ENCODE measurements around the gene CTRL.
"Not testable (repeated sequence)": the region's sequence is repeated elsewhere in the genome, so short reads cannot be mapped to it uniquely, and the experiment has no call there.

The CTRL gene

DNA sequence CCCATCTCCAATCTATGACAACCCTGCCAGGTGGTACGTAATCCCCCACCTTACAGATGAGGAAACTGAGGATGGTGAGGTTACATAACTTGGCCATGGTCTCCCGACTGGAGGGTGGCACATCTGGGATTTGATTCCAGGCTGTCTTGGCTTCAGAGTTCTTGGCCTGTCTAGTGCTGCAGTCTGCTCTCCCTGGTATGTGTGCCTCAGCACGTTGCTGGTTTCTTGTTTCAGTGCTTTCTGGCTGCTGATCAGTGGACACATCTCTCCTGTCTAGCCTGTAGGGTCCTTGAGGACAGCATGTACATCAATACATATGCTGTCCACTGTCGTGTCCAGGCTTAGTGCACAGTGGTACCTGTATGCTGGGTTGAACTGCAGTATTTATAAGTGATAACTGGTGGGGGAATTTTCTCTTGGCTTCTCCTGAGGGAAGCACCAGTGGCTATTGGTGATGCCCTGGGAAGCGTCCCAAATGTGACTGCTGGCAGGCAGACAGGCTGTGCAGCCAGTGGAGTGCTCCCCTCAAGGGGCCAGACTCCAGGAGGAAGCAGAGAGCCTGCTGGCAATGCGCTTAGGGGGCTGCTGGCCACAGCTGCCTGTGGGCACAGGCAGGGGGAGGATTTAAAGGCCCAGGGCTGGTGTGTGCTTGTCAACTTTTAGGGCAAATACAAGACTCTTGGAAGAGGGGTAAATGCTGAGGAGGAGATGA lies 14.4 kb downstream of the CTRL start:
- WGBS (ENCODE audit: extremely low coverage, insufficient coverage, insufficient read length) = no CpG with 5 or more reads among the region's 6 CpGs
- no peak overlapping the region for H3K14ac ChIP-seq (ENCODE audit: low read length)
- H3K36me3 ChIP-seq (ENCODE audit: control insufficient read depth in 1 of 2, insufficient read depth in 2 of 2, low read length in 2 of 2) = peaks cover 4 to 13% of the 10 kb centered on the region in 2 experiments
- peaks cover 2% of the 10 kb centered on the region for H3K9me3 ChIP-seq (ENCODE audit: insufficient read depth, low read depth, low read length)
- no peak overlapping the region for H4K12ac ChIP-seq (ENCODE audit: low read depth, low read length)
- no peaks in the 10 kb centered on the region for H3K27me3 ChIP-seq (ENCODE audit: insufficient read depth, low read length)
- no peak overlapping the region for H4K8ac ChIP-seq (ENCODE audit: low read depth, low read length)
- H3K18ac ChIP-seq (ENCODE audit: low read length) = no peak overlapping the region
- H3K4me1 ChIP-seq (ENCODE audit: control insufficient read depth in 1 of 2, insufficient read depth in 2 of 2, low read length in 2 of 2) = peaks cover 9 to 23% of the 10 kb centered on the region in 2 experiments
- H4K91ac ChIP-seq (ENCODE audit: low read depth, low read length) = no peak overlapping the region
- H3K23ac ChIP-seq (ENCODE audit: low read length) = no peak overlapping the region
- no peak overlapping the region for H3K4me3 ChIP-seq (ENCODE audit: low read depth, low read length)
- no peak overlapping the region for H2BK12ac ChIP-seq (ENCODE audit: low read length)
- no peak for DNase-seq
- peak overlapping the region; percentile 15 for H3K27ac ChIP-seq (ENCODE audit: low read depth, low read length)
- no peaks in the 10 kb centered on the region for H3K79me1 ChIP-seq (ENCODE audit: low read length)
- H2BK5ac ChIP-seq (ENCODE audit: low read depth, low read length, poor library complexity) = no peak overlapping the region
- H3K79me2 ChIP-seq (ENCODE audit: control insufficient read depth, insufficient read depth, low read length, poor library complexity) = no peaks in the 10 kb centered on the region
- no peak overlapping the region for H2BK120ac ChIP-seq (ENCODE audit: insufficient read depth, low read length, poor library complexity)
- H2AFZ ChIP-seq (ENCODE audit: insufficient read depth, low read length, poor library complexity) = no peak overlapping the region
- no peak overlapping the region for H3K9ac ChIP-seq (ENCODE audit: low read length)
- no peak overlapping the region for H3K4me2 ChIP-seq (ENCODE audit: low read length)
- no peak overlapping the region for H3K4ac ChIP-seq (ENCODE audit: low read depth, low read length)
- no peak overlapping the region for H2AK5ac ChIP-seq (ENCODE audit: low read length)

DNA sequence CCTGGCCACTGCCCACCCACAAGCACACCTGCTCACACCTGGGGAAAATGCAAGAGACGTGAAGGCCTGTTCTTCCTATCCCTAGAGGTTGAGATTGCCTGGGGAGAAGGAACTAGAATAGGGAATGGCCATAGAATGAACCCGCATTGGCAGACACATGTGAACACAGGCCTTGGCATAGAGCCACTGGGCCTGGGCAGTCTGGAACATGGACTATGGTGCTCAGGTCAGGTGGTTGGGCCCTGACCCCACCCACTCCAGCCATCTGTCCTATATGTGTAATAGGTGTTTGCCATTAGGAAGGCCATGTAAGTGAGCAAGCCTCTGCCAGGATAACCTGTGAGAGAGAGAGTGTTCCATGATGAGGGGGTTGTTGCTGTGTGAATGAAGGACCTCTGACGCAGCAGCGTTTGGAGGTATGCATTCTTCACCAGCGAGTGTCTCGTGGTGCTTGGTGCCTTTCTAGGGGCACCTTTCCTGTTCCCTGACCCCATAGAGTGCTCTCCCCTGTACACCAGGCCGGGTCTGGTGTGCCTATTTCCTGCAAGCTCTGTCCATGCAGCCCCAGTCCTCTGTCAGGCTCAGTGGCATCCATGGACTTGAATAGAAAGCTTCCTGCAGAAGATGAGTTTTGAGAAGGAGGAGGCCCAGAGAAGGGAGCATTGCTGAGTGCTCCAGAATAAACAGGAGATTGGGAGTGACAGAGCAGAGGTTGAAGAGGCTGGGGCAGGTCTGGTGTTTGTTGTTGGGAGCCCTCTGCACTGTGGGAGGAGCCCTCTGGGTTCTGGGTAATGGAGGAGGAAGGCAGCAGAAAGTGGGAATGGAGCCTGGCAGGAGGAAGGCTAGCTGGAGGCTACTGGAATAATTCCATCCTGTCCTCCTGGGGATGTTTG lies 15.6 kb downstream of the CTRL start:
- Histone ChIP-seq H3K36me3 (ENCODE audit: control insufficient read depth in 1 of 2, insufficient read depth in 2 of 2, low read length in 2 of 2) (peaks cover 8 to 18% of the 10 kb centered on the region in 2 experiments), H3K4me2 (ENCODE audit: low read length) (no peak overlapping the region), H4K8ac (ENCODE audit: low read depth, low read length) (no peak overlapping the region), H3K27me3 (ENCODE audit: insufficient read depth, low read length) (no peaks in the 10 kb centered on the region), H2AK5ac (ENCODE audit: low read length) (no peak overlapping the region), H2BK120ac (ENCODE audit: insufficient read depth, low read length, poor library complexity) (no peak overlapping the region), H3K4ac (ENCODE audit: low read depth, low read length) (no peak overlapping the region), H3K18ac (ENCODE audit: low read length) (no peak overlapping the region), H4K91ac (ENCODE audit: low read depth, low read length) (no peak overlapping the region), H3K9me3 (ENCODE audit: insufficient read depth, low read depth, low read length) (peaks cover 2% of the 10 kb centered on the region), H3K4me3 (ENCODE audit: low read depth, low read length) (no peak overlapping the region), H3K4me1 (ENCODE audit: control insufficient read depth in 1 of 2, insufficient read depth in 2 of 2, low read length in 2 of 2) (peaks cover 9 to 23% of the 10 kb centered on the region in 2 experiments), H3K79me2 (ENCODE audit: control insufficient read depth, insufficient read depth, low read length, poor library complexity) (no peaks in the 10 kb centered on the region), H3K27ac (ENCODE audit: low read depth, low read length) (no peak overlapping the region), H3K23ac (ENCODE audit: low read length) (no peak overlapping the region), H2AFZ (ENCODE audit: insufficient read depth, low read length, poor library complexity) (no peak overlapping the region), H3K9ac (ENCODE audit: low read length) (peak overlapping the region; percentile 4), H2BK5ac (ENCODE audit: low read depth, low read length, poor library complexity) (no peak overlapping the region), H3K79me1 (ENCODE audit: low read length) (no peaks in the 10 kb centered on the region), H3K14ac (ENCODE audit: low read length) (no peak overlapping the region), H2BK12ac (ENCODE audit: low read length) (no peak overlapping the region), H4K12ac (ENCODE audit: low read depth, low read length) (no peak overlapping the region)
- WGBS (ENCODE audit: extremely low coverage, insufficient coverage, insufficient read length) = no CpG with 5 or more reads among the region's 7 CpGs
- DNase-seq = no peak

DNA sequence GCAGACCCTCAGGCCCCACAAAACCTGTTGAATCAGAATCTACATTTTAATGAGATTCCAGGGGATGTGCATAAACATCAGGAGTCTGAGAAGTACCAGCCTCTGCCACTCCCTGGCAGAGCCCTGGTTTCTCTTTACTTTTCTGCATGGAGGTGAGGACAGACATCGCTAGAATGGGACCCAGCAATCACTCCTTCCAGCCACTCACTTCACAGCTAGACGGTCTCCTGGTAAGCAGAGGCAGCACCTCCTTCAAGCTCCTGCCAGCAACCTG lies 16.2 kb downstream of the CTRL start:
- H2BK5ac ChIP-seq (ENCODE audit: low read depth, low read length, poor library complexity); H3K14ac ChIP-seq (ENCODE audit: low read length); H2BK12ac ChIP-seq (ENCODE audit: low read length); H3K79me2 ChIP-seq (ENCODE audit: control insufficient read depth, insufficient read depth, low read length, poor library complexity); H2BK120ac ChIP-seq (ENCODE audit: insufficient read depth, low read length, poor library complexity); H3K9ac ChIP-seq (ENCODE audit: low read length); H2AK5ac ChIP-seq (ENCODE audit: low read length); DNase-seq; H2AFZ ChIP-seq (ENCODE audit: insufficient read depth, low read length, poor library complexity); H4K91ac ChIP-seq (ENCODE audit: low read depth, low read length); H3K79me1 ChIP-seq (ENCODE audit: low read length); H4K8ac ChIP-seq (ENCODE audit: low read depth, low read length); H3K9me3 ChIP-seq (ENCODE audit: insufficient read depth, low read depth, low read length); H3K27ac ChIP-seq (ENCODE audit: low read depth, low read length); H3K4me2 ChIP-seq (ENCODE audit: low read length); H3K18ac ChIP-seq (ENCODE audit: low read length); H4K12ac ChIP-seq (ENCODE audit: low read depth, low read length); H3K4ac ChIP-seq (ENCODE audit: low read depth, low read length); H3K4me3 ChIP-seq (ENCODE audit: low read depth, low read length); H3K27me3 ChIP-seq (ENCODE audit: insufficient read depth, low read length); H3K23ac ChIP-seq (ENCODE audit: low read length): not testable (repeated sequence)
- Histone ChIP-seq H3K36me3 (ENCODE audit: control insufficient read depth in 1 of 2, insufficient read depth in 2 of 2, low read length in 2 of 2) (peaks cover 8 to 15% of the 10 kb centered on the region in 2 experiments), H3K4me1 (ENCODE audit: control insufficient read depth in 1 of 2, insufficient read depth in 2 of 2, low read length in 2 of 2) (peaks cover 9 to 23% of the 10 kb centered on the region in 2 experiments)
- no CpG with 5 or more reads among the region's 2 CpGs for WGBS (ENCODE audit: extremely low coverage, insufficient coverage, insufficient read length)

DNA sequence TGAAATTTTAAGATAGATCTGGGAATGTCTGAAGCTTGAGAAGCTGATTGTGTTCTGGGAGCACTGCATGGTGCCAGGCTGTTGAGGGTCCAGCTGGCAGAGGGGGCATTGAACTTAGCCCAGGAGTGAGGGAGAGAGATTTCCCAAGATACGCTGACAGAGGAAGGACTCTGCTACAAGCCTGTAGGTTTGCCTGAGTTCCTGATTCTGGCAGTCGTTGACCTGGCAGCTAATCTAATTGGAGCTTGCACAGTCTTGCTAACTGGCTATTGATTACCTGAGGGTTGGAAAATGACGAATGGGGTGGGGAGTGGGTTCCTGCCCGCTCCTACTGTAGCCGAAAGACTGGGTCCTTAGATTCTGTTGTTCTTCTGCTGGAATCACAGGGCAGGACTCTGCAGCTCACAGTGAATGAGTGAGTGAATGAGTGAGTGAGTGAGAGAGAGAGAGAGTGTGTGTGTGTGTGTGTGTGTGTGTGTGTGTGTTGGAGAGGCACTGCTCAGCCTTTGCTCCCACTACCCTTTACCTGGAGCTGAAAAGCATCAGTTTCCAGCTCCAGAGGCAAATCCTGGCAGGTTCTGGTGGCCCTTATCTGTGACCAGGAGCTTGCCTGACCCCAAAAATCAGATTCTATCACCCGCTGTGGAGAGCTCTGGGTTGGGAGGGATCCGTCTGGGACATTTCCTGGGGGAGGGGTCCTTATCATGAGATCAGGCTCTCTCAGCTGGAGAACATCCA lies 16.7 kb downstream of the CTRL start:
- Histone ChIP-seq H3K79me1 (ENCODE audit: low read length) (no peaks in the 10 kb centered on the region), H4K91ac (ENCODE audit: low read depth, low read length) (no peak overlapping the region), H3K36me3 (ENCODE audit: control insufficient read depth in 1 of 2, insufficient read depth in 2 of 2, low read length in 2 of 2) (peaks cover 10 to 16% of the 10 kb centered on the region in 2 experiments), H2BK5ac (ENCODE audit: low read depth, low read length, poor library complexity) (no peak overlapping the region), H3K14ac (ENCODE audit: low read length) (no peak overlapping the region), H3K9ac (ENCODE audit: low read length) (no peak overlapping the region), H2AFZ (ENCODE audit: insufficient read depth, low read length, poor library complexity) (no peak overlapping the region), H4K8ac (ENCODE audit: low read depth, low read length) (no peak overlapping the region), H3K4ac (ENCODE audit: low read depth, low read length) (no peak overlapping the region), H3K9me3 (ENCODE audit: insufficient read depth, low read depth, low read length) (no peaks in the 10 kb centered on the region), H4K12ac (ENCODE audit: low read depth, low read length) (no peak overlapping the region), H2BK120ac (ENCODE audit: insufficient read depth, low read length, poor library complexity) (no peak overlapping the region), H3K18ac (ENCODE audit: low read length) (no peak overlapping the region), H3K79me2 (ENCODE audit: control insufficient read depth, insufficient read depth, low read length, poor library complexity) (no peaks in the 10 kb centered on the region), H2AK5ac (ENCODE audit: low read length) (no peak overlapping the region), H3K23ac (ENCODE audit: low read length) (no peak overlapping the region), H2BK12ac (ENCODE audit: low read length) (no peak overlapping the region), H3K4me2 (ENCODE audit: low read length) (no peak overlapping the region), H3K27me3 (ENCODE audit: insufficient read depth, low read length) (no peaks in the 10 kb centered on the region), H3K27ac (ENCODE audit: low read depth, low read length) (no peak overlapping the region), H3K4me3 (ENCODE audit: low read depth, low read length) (peak overlapping the region; percentile 23), H3K4me1 (ENCODE audit: control insufficient read depth in 1 of 2, insufficient read depth in 2 of 2, low read length in 2 of 2) (peaks cover 9 to 23% of the 10 kb centered on the region in 2 experiments)
- whole genome bisulfite sequencing (ENCODE audit: extremely low coverage, insufficient coverage, insufficient read length) = no CpG with 5 or more reads among the region's 7 CpGs
- no peak for DNase-seq

All from trophoblast cell (in vitro differentiated cells and primary cell).